Measurements from ENCODE around the gene CCNI2.

The CCNI2 gene

GRCh38 chr5:132760601-132761317 lies 13.5 kb downstream of the CCNI2 start:
- Histone ChIP-seq H2AFZ (ENCODE audit: low read length) (no peak overlapping the region), H3K9me2 (replicated peaks; ENCODE audit: insufficient read depth, low read length) (no peaks in the 10 kb centered on the region), H3K4me3 (ENCODE audit: low read length) (no peak overlapping the region), H3K9me3 (replicated peaks; ENCODE audit: insufficient read depth, low read length) (no peaks in the 10 kb centered on the region), H3K27ac (ENCODE audit: low read length) (no peak overlapping the region), H3K4me2 (ENCODE audit: low read depth, low read length) (no peak overlapping the region), H3K36me3 (replicated peaks; ENCODE audit: insufficient read depth, low read length) (no peaks in the 10 kb centered on the region), H3K27me3 (replicated peaks; ENCODE audit: insufficient read depth, low read length) (no peaks in the 10 kb centered on the region), H4K20me1 (ENCODE audit: insufficient read depth, low read length) (no peaks in the 10 kb centered on the region), H3K9ac (ENCODE audit: low read length) (no peak overlapping the region), H3K79me2 (ENCODE audit: low read length) (no peaks in the 10 kb centered on the region), H3K4me1 (ENCODE audit: low read length) (no peaks in the 10 kb centered on the region), H3F3A (ENCODE audit: insufficient read depth, low read length) (no peaks in the 10 kb centered on the region)
- DNase-seq, result no peak
- TF ChIP-seq EZH2phosphoT487 (IDR thresholded peaks at IDR 0.05; ENCODE audit: low read length) (no peak), CTCF (IDR thresholded peaks at IDR 0.05; ENCODE audit: low read length) (no peak), EZH2 (optimal IDR thresholded peaks at IDR 0.05; ENCODE audit: low read depth, low read length) (no peak)

DNA sequence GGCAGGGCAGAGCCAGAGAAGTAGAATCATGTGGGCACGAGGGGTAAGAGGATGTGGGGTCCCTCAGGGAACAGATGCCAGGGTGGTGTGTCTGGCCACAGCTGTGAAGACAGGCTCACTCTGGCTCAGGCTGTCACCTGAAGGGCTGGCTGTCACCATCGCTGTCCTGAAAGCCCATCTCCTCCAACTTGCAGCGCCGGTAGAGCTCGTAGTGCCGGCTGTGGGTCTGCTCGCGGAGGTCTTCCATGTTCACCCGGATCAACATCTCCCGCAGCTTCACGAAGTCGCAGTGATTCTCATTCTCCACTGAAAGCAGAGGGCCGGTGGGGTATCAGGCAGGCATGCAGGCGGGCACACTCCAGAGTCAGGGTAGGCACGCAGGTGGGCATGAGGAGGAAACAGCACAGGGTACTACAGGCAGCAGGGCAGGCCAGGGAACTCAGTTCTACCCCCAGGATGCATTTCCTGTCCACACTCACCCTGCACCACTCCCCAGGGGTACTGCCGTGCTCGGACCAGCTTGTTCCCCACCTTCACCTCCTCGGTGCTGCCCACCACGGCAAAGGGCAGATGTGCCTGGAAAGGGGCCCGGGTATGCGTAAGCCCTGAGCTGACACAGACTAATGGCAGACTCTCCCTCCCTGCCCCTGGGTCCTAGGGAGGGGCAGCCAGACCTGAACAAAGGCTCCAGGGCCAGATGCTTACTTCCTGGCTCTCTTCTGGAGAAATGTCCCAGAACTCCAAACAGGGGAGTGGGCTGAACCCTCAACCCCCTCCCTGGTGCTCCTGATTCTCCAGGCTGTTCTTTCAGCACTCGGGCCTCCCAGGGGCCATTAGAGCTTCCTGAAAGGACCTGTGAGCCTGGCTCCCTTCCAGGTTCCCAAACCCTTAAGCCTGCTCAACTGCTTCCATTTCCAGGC lies 14.4 kb downstream of the CCNI2 start:
- no peaks in the 10 kb centered on the region for H3K79me2 ChIP-seq (ENCODE audit: low read length)
- no peak for DNase-seq
- TF ChIP-seq CTCF (IDR thresholded peaks at IDR 0.05; ENCODE audit: low read length) (no peak), EZH2 (optimal IDR thresholded peaks at IDR 0.05; ENCODE audit: low read depth, low read length) (no peak), EZH2phosphoT487 (IDR thresholded peaks at IDR 0.05; ENCODE audit: low read length) (no peak)
- H3K4me3 ChIP-seq (ENCODE audit: low read length), result no peak overlapping the region
- H3K9me2 ChIP-seq (replicated peaks; ENCODE audit: insufficient read depth, low read length), result no peaks in the 10 kb centered on the region
- H3K4me1 ChIP-seq (ENCODE audit: low read length), result no peaks in the 10 kb centered on the region
- H2AFZ ChIP-seq (ENCODE audit: low read length), result no peak overlapping the region
- no peaks in the 10 kb centered on the region for H3K9me3 ChIP-seq (replicated peaks; ENCODE audit: insufficient read depth, low read length)
- no peak overlapping the region for H3K4me2 ChIP-seq (ENCODE audit: low read depth, low read length)
- H3K27me3 ChIP-seq (replicated peaks; ENCODE audit: insufficient read depth, low read length), result no peaks in the 10 kb centered on the region
- H3K36me3 ChIP-seq (replicated peaks; ENCODE audit: insufficient read depth, low read length), result no peaks in the 10 kb centered on the region
- H3K9ac ChIP-seq (ENCODE audit: low read length), result no peak overlapping the region
- H3K27ac ChIP-seq (ENCODE audit: low read length), result no peak overlapping the region
- H3F3A ChIP-seq (ENCODE audit: insufficient read depth, low read length), result no peaks in the 10 kb centered on the region
- H4K20me1 ChIP-seq (ENCODE audit: insufficient read depth, low read length), result no peaks in the 10 kb centered on the region

- Histone ChIP-seq H3K9me3 (replicated peaks; ENCODE audit: insufficient read depth, low read length) (no peaks in the 10 kb centered on the region), H3K4me2 (ENCODE audit: low read depth, low read length) (no peak overlapping the region), H2AFZ (ENCODE audit: low read length) (no peak overlapping the region), H3K4me3 (ENCODE audit: low read length) (no peak overlapping the region), H4K20me1 (ENCODE audit: insufficient read depth, low read length) (no peaks in the 10 kb centered on the region), H3K27me3 (replicated peaks; ENCODE audit: insufficient read depth, low read length) (no peaks in the 10 kb centered on the region), H3K36me3 (replicated peaks; ENCODE audit: insufficient read depth, low read length) (no peaks in the 10 kb centered on the region), H3K9ac (ENCODE audit: low read length) (no peak overlapping the region), H3K27ac (ENCODE audit: low read length) (no peak overlapping the region), H3K4me1 (ENCODE audit: low read length) (no peaks in the 10 kb centered on the region), H3K79me2 (ENCODE audit: low read length) (no peaks in the 10 kb centered on the region), H3F3A (ENCODE audit: insufficient read depth, low read length) (no peaks in the 10 kb centered on the region), H3K9me2 (replicated peaks; ENCODE audit: insufficient read depth, low read length) (no peaks in the 10 kb centered on the region)
- no peak for DNase-seq
- no peak for TF ChIP-seq EZH2 (optimal IDR thresholded peaks at IDR 0.05; ENCODE audit: low read depth, low read length)
- TF ChIP-seq EZH2phosphoT487 (IDR thresholded peaks at IDR 0.05; ENCODE audit: low read length), result no peak
- no peak for TF ChIP-seq CTCF (IDR thresholded peaks at IDR 0.05; ENCODE audit: low read length)
These were observed 15.2 kb downstream of the CCNI2 start for GRCh38 chr5:132762246-132763000.
